Liver (tissue), 9 donors: Measurements from ENCODE around the gene RNF222. TPM values are rescaled to one million over a fixed set of nuclear protein-coding genes. Genes with fewer than 3 reads are reported as not detected.

Experiments
- DNase-seq: peaks from one replicate; pipeline ENCODE4 v3.0.0-alpha.2; 2017; ENCODE audit warnings: low spot score
- H3K27ac ChIP-seq, 2 donors: one replicate each; pipeline ENCODE4 v1.7.0; 2013; ENCODE audit warnings: inconsistent platforms in 2 of 2, low read length in 2 of 2, control low read depth in 1 of 2, low read depth in 1 of 2, mild to moderate bottlenecking in 1 of 2
- H3K27me3 ChIP-seq, 4 donors: one replicate each; pipeline versions ENCODE4 v1.6.1 to v1.7.0; 2013; ENCODE audit warnings: low read length in 3 of 4, inconsistent platforms in 1 of 4, mild to moderate bottlenecking in 1 of 4, moderate library complexity in 1 of 4; ENCODE audit not compliant: control insufficient read depth in 4 of 4, insufficient read depth in 4 of 4
- H3K36me3 ChIP-seq, 4 donors: one replicate each; pipeline versions ENCODE4 v1.6.1 to v1.7.0; 2013; ENCODE audit warnings: low read length in 3 of 4, mild to moderate bottlenecking in 3 of 4, low read depth in 1 of 4, moderate library complexity in 1 of 4; ENCODE audit not compliant: control insufficient read depth in 4 of 4, insufficient read depth in 3 of 4
- H3K4me1 ChIP-seq, 4 donors: one replicate each; pipeline versions ENCODE4 v1.6.1 to v1.7.0; 2013; ENCODE audit warnings: low read length in 3 of 4, mild to moderate bottlenecking in 3 of 4, moderate library complexity in 1 of 4; ENCODE audit not compliant: control insufficient read depth in 4 of 4, insufficient read depth in 4 of 4
- H3K4me3 ChIP-seq, 3 donors: one replicate each; pipeline versions ENCODE4 v1.6.1 to v1.7.0; 2013; ENCODE audit warnings: low read length in 3 of 3, control low read depth in 1 of 3, low read depth in 1 of 3, mild to moderate bottlenecking in 1 of 3
- H3K9ac ChIP-seq, 2 donors: one replicate each; pipeline ENCODE4 v1.7.0; 2013; ENCODE audit warnings: low read length in 2 of 2, mild to moderate bottlenecking in 2 of 2, moderate library complexity in 2 of 2, control low read depth in 1 of 2, low read depth in 1 of 2
- H3K9me3 ChIP-seq, 4 donors: one replicate each; pipeline versions ENCODE4 v1.6.1 to v1.7.0; 2013; ENCODE audit warnings: low read length in 3 of 4; ENCODE audit not compliant: control insufficient read depth in 4 of 4
- CTCF ChIP-seq: fragments of 150-350 bp; IDR thresholded peaks from 2 replicates; pipeline ENCODE4 v1.5.1; 2017; ENCODE audit warnings: improper control_type of control experiment, low read depth, low read length; ENCODE audit not compliant: missing input control
- FOXA2 ChIP-seq: IDR thresholded peaks from 2 replicates; pipeline ENCODE4 v1.6.1; 2016; ENCODE audit warnings: antibody characterized with exemption
- GABPA ChIP-seq, 2 donors: IDR thresholded peaks in 1 of 2; conservative IDR thresholded peaks in 1 of 2; 2 replicates each; pipeline ENCODE4 v1.6.1; 2016; ENCODE audit warnings: antibody characterized with exemption in 2 of 2, mild to moderate bottlenecking in 1 of 2, moderate library complexity in 1 of 2
- HNF4A ChIP-seq, 2 donors: conservative IDR thresholded peaks; 2 replicates each; pipeline ENCODE4 v1.6.1; 2016; ENCODE audit warnings: antibody characterized with exemption in 2 of 2, mild to moderate bottlenecking in 2 of 2
- HNF4G ChIP-seq: IDR thresholded peaks from 2 replicates; pipeline ENCODE4 v1.6.1; 2016; ENCODE audit warnings: antibody characterized with exemption
- JUND ChIP-seq, 2 donors: IDR thresholded peaks; 2 replicates each; pipeline ENCODE4 v1.6.1; 2016; ENCODE audit warnings: antibody characterized with exemption in 2 of 2
- NR2F2 ChIP-seq: IDR thresholded peaks from 2 replicates; pipeline ENCODE4 v1.6.1; 2016; ENCODE audit warnings: antibody characterized with exemption
- RAD21 ChIP-seq, 2 donors: IDR thresholded peaks; 2 replicates each; pipeline ENCODE4 v1.6.1; 2016; ENCODE audit warnings: antibody characterized with exemption in 2 of 2, mild to moderate bottlenecking in 2 of 2
- RXRA ChIP-seq, 2 donors: IDR thresholded peaks; 2 replicates each; pipeline ENCODE4 v1.6.1; 2017 to 2018; ENCODE audit warnings: antibody characterized with exemption in 2 of 2, mild to moderate bottlenecking in 1 of 2
- SP1 ChIP-seq: IDR thresholded peaks from 2 replicates; pipeline ENCODE4 v1.6.1; 2018; ENCODE audit warnings: antibody characterized with exemption, mild to moderate bottlenecking
- TAF1 ChIP-seq: conservative IDR thresholded peaks from 2 replicates; pipeline ENCODE4 v1.6.1; 2016; ENCODE audit warnings: antibody characterized with exemption, mild to moderate bottlenecking
- YY1 ChIP-seq: IDR thresholded peaks from 2 replicates; pipeline ENCODE4 v1.6.1; 2016; ENCODE audit warnings: antibody characterized with exemption, mild to moderate bottlenecking
- WGBS: extraction: QIAGEN DNeasy Blood & Tissue Kit; methylation state at CpG from one replicate; pipeline ENCODE4 v1.1.7; 2013; 5-methylcytosine and 5-hydroxymethylcytosine counted together
- polyA plus RNA-seq, 2 donors: library from polyadenylated mRNA; stranded (reverse) in 1 of 2; unstranded in 1 of 2; fragments of 200-250 nt in 1 of 2; fragments of >200 nt in 1 of 2; fragmentation: Nextera tagmentation in 1 of 2; extraction: Ambion mirVana in 1 of 2; gene quantifications; one replicate each; pipeline versions ENCODE4 v1.2.1 to v1.2.3, GENCODE V29; 2013 to 2015
- total RNA-seq, 2 donors: library from RNA; depleted of rRNA; stranded (reverse); fragments of >200 nt; gene quantifications; one replicate each; pipeline ENCODE4 v1.2.3, GENCODE V29; 2014
- TF ChIP-seq, protein P1 (sequence below): IDR thresholded peaks from 2 replicates; pipeline ENCODE4 v1.6.1; 2016; ENCODE audit warnings: antibody characterized with exemption, mild to moderate bottlenecking
- TF ChIP-seq, protein P2 (sequence below): IDR thresholded peaks from 2 replicates; pipeline ENCODE4 v1.6.1; 2016; ENCODE audit warnings: antibody characterized with exemption
- TF ChIP-seq, protein P3 (sequence below): IDR thresholded peaks from 2 replicates; pipeline ENCODE4 v1.6.1; 2016; ENCODE audit warnings: antibody characterized with exemption
- TF ChIP-seq, protein P4 (sequence below): IDR thresholded peaks from 2 replicates; pipeline ENCODE4 v1.6.1; 2016; ENCODE audit warnings: antibody characterized with exemption
- donor health status: healthy.
- donor health status: healthy.
- donor health status: healthy.
- donor health status: healthy.
- donor health status: healthy.

RNF222 gene
- total and polyA plus RNA-seq, 4 donors, result not detected

DNA sequence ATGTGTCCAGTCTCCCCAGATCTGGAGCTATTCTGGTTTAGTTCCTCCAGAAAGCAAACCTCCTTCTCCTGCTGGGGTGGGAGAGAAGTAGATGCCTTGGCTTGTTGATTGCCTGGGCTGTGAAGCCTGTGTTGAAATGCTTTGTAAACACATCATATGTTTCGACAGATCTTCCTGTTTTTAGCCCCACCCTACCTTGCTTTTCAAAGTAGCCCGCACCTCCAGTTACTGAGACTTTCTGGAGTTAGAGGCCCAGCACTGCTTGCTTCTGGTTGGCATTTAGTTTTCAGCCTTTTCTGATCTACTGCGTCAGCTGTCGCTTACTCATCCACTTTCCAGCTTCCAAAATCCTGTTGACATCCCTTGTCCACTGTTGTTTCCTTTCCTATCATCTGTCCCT lies 20.2 kb upstream of the RNF222 start:
- WGBS, result 45% methylated on average over 4 of the region's 4 CpGs
- no peak for DNase-seq
- Histone ChIP-seq H3K9me3 (no peaks in the 10 kb centered on the region), H3K36me3 (no peaks in the 10 kb centered on the region), H3K27ac (peak overlapping the region; percentile 44 to 66), H3K4me3 (no peak overlapping the region), H3K9ac (peak overlapping the region in 1 of 2 donors; percentile 31), H3K27me3 (no peaks in the 10 kb centered on the region), H3K4me1 (peaks cover 5 to 45% (median 39%) of the 10 kb centered on the region in 4 donors)
- TF ChIP-seq GABPA (IDR thresholded peaks at IDR 0.05 in 1 of 2, conservative IDR thresholded peaks at IDR 0.05 in 1 of 2), result no peak
- peak; percentile 52 to 54 for TF ChIP-seq HNF4A (conservative IDR thresholded peaks at IDR 0.05)
- TF ChIP-seq RXRA (IDR thresholded peaks at IDR 0.05), result peak; percentile 18 to 35
- TF ChIP-seq TAF1, result no peak
- TF ChIP-seq, protein P1, sequence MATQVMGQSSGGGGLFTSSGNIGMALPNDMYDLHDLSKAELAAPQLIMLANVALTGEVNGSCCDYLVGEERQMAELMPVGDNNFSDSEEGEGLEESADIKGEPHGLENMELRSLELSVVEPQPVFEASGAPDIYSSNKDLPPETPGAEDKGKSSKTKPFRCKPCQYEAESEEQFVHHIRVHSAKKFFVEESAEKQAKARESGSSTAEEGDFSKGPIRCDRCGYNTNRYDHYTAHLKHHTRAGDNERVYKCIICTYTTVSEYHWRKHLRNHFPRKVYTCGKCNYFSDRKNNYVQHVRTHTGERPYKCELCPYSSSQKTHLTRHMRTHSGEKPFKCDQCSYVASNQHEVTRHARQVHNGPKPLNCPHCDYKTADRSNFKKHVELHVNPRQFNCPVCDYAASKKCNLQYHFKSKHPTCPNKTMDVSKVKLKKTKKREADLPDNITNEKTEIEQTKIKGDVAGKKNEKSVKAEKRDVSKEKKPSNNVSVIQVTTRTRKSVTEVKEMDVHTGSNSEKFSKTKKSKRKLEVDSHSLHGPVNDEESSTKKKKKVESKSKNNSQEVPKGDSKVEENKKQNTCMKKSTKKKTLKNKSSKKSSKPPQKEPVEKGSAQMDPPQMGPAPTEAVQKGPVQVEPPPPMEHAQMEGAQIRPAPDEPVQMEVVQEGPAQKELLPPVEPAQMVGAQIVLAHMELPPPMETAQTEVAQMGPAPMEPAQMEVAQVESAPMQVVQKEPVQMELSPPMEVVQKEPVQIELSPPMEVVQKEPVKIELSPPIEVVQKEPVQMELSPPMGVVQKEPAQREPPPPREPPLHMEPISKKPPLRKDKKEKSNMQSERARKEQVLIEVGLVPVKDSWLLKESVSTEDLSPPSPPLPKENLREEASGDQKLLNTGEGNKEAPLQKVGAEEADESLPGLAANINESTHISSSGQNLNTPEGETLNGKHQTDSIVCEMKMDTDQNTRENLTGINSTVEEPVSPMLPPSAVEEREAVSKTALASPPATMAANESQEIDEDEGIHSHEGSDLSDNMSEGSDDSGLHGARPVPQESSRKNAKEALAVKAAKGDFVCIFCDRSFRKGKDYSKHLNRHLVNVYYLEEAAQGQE, result no peak
- no peak for TF ChIP-seq SP1
- TF ChIP-seq HNF4G, result no peak
- TF ChIP-seq RAD21 (IDR thresholded peaks at IDR 0.05), result peak in 1 of 2 donors; percentile 15
- TF ChIP-seq FOXA2, result peak; percentile 47
- no peak for TF ChIP-seq YY1
- no peak for TF ChIP-seq NR2F2
- TF ChIP-seq CTCF, result no peak

- Histone ChIP-seq H3K9ac (no peak overlapping the region), H3K9me3 (no peaks in the 10 kb centered on the region), H3K36me3 (no peaks in the 10 kb centered on the region), H3K27me3 (no peaks in the 10 kb centered on the region), H3K4me3 (no peak overlapping the region), H3K4me1 (peaks cover 5 to 22% (median 20%) of the 10 kb centered on the region in 4 donors), H3K27ac (no peak overlapping the region)
- TF ChIP-seq, protein P2, sequence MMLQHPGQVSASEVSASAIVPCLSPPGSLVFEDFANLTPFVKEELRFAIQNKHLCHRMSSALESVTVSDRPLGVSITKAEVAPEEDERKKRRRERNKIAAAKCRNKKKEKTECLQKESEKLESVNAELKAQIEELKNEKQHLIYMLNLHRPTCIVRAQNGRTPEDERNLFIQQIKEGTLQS, result no peak
- TF ChIP-seq HNF4G, result no peak
- TF ChIP-seq JUND (IDR thresholded peaks at IDR 0.05), result no peak
- TF ChIP-seq NR2F2, result no peak
- TF ChIP-seq, protein P3, sequence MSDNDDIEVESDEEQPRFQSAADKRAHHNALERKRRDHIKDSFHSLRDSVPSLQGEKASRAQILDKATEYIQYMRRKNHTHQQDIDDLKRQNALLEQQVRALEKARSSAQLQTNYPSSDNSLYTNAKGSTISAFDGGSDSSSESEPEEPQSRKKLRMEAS, result no peak
- no peak for TF ChIP-seq GABPA (IDR thresholded peaks at IDR 0.05 in 1 of 2, conservative IDR thresholded peaks at IDR 0.05 in 1 of 2)
- TF ChIP-seq, protein P4, sequence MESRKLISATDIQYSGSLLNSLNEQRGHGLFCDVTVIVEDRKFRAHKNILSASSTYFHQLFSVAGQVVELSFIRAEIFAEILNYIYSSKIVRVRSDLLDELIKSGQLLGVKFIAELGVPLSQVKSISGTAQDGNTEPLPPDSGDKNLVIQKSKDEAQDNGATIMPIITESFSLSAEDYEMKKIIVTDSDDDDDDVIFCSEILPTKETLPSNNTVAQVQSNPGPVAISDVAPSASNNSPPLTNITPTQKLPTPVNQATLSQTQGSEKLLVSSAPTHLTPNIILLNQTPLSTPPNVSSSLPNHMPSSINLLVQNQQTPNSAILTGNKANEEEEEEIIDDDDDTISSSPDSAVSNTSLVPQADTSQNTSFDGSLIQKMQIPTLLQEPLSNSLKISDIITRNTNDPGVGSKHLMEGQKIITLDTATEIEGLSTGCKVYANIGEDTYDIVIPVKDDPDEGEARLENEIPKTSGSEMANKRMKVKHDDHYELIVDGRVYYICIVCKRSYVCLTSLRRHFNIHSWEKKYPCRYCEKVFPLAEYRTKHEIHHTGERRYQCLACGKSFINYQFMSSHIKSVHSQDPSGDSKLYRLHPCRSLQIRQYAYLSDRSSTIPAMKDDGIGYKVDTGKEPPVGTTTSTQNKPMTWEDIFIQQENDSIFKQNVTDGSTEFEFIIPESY, result no peak
- no peak for DNase-seq
Measured at GRCh38 chr17:8413938-8414337, 16.3 kb upstream of the RNF222 start.
